H1 (cell line): ENCODE data around the gene PDE5A. TPM values are rescaled to one million over a fixed set of nuclear protein-coding genes. Genes with fewer than 3 reads are reported as not detected.

Experiments
- CTCF ChIA-PET: fragments of 300-600 bp; sonication (Branson Sonifier 250); formaldehyde crosslinking; loops from one replicate; lab custom pipeline; 2021; ENCODE audit not compliant: partially characterized antibody; lab: Charles Lee
- POLR2A ChIA-PET: fragments of 300-600 bp; sonication (Branson Sonifier 250); formaldehyde crosslinking; loops from one replicate; lab custom pipeline; 2021; ENCODE audit warnings: inconsistent platforms; ENCODE audit not compliant: partially characterized antibody; lab: Charles Lee
- DNase-seq, 2 experiments: peaks; one replicate each; pipeline versions ENCODE4 v3.0.0 to v3.0.0-alpha.2; 2010 to 2022; ENCODE audit warnings: low spot score in 2 of 2, low read depth in 1 of 2, mixed read lengths in 1 of 2
- FAIRE-seq: peaks from 2 replicates; lab custom pipeline; 2011; peaks lifted over from hg19 to GRCh38; lab: Jason Lieb, UNC
- H2AFZ ChIP-seq: 2 replicates; pipeline ENCODE4 v1.8.1; 2012; ENCODE audit warnings: low read length, inconsistent platforms
- H2AK5ac ChIP-seq: 2 replicates; pipeline ENCODE4 v1.6.1; 2013; ENCODE audit warnings: low read depth, low read length
- H2BK120ac ChIP-seq: replicated peaks from 2 replicates; pipeline ENCODE3; 2013; ENCODE audit warnings: low read depth, low read length, inconsistent platforms
- H2BK12ac ChIP-seq: 2 replicates; pipeline ENCODE4 v1.6.1; 2013; ENCODE audit warnings: low read depth, low read length
- H2BK15ac ChIP-seq: 2 replicates; pipeline ENCODE4 v1.6.1; 2013; ENCODE audit warnings: low read length
- H2BK20ac ChIP-seq: 2 replicates; pipeline ENCODE4 v1.6.1; 2013; ENCODE audit warnings: low read length
- H2BK5ac ChIP-seq: 2 replicates; pipeline ENCODE4 v1.6.1; 2013; ENCODE audit warnings: low read depth, low read length
- H3K14ac ChIP-seq: 2 replicates; pipeline ENCODE4 v1.6.1; 2013; ENCODE audit warnings: inconsistent platforms; ENCODE audit not compliant: insufficient read length
- H3K18ac ChIP-seq: 2 replicates; pipeline ENCODE4 v1.6.1; 2013; ENCODE audit warnings: low read length; ENCODE audit errors: extremely low read depth
- H3K23ac ChIP-seq: 2 replicates; pipeline ENCODE4 v1.6.1; 2013; ENCODE audit warnings: inconsistent platforms; ENCODE audit not compliant: insufficient read length
- H3K23me2 ChIP-seq: 2 replicates; pipeline ENCODE4 v1.6.1; 2013; ENCODE audit warnings: low read depth, low read length
- H3K27ac ChIP-seq: 2 replicates; pipeline ENCODE4 v1.6.1; 2011; ENCODE audit warnings: low read depth, low read length, inconsistent platforms
- H3K27me3 ChIP-seq, 4 experiments: replicated peaks in 1 of 4; 1 replicate in 1 of 4; 2 replicates in 3 of 4; pipeline versions ENCODE4 v1.6.1 to v1.8.1; 2011 to 2013; ENCODE audit warnings: low read length in 3 of 4, mild to moderate bottlenecking in 3 of 4, inconsistent platforms in 2 of 4, mixed read lengths in 2 of 4, moderate library complexity in 1 of 4; ENCODE audit not compliant: control insufficient read depth in 3 of 4, insufficient read depth in 3 of 4; ENCODE audit errors: extremely low read depth in 1 of 4
- H3K36me3 ChIP-seq, 4 experiments: 2 replicates each; pipeline versions ENCODE4 v1.6.1 to v1.8.1; 2011 to 2013; ENCODE audit warnings: mild to moderate bottlenecking in 4 of 4, low read length in 3 of 4, moderate library complexity in 2 of 4, control low read depth in 1 of 4, inconsistent platforms in 1 of 4; ENCODE audit not compliant: insufficient read depth in 4 of 4, control insufficient read depth in 2 of 4
- H3K4ac ChIP-seq: replicated peaks from 2 replicates; pipeline ENCODE3; 2013; ENCODE audit warnings: low read length, low read depth, mixed read lengths, inconsistent platforms; ENCODE audit not compliant: insufficient read length
- H3K4me1 ChIP-seq, 4 experiments: replicated peaks in 1 of 4; 1 replicate in 1 of 4; 2 replicates in 3 of 4; pipeline versions ENCODE4 v1.6.1 to v1.8.1; 2011 to 2013; ENCODE audit warnings: low read length in 3 of 4, inconsistent platforms in 2 of 4, mixed read lengths in 1 of 4; ENCODE audit not compliant: insufficient read depth in 4 of 4, control insufficient read depth in 3 of 4
- H3K4me2 ChIP-seq, 2 experiments: 2 replicates each; pipeline versions ENCODE4 v1.6.1 to v1.8.1; 2011 to 2013; ENCODE audit warnings: low read depth in 2 of 2, low read length in 2 of 2, control low read depth in 1 of 2, inconsistent platforms in 1 of 2, mild to moderate bottlenecking in 1 of 2; ENCODE audit not compliant: insufficient read depth in 1 of 2
- H3K4me3 ChIP-seq, 4 experiments: fragments of 200-600, 300-600 bp in 1 of 4; sonication (generic), shearing (Covaris generic), sonication (Bioruptor Twin) in 1 of 4; 2 replicates each; pipeline versions ENCODE4 v1.5.1 to v1.8.1; 2011 to 2016; ENCODE audit warnings: low read length in 4 of 4, low read depth in 3 of 4, control low read depth in 2 of 4, inconsistent platforms in 2 of 4, mild to moderate bottlenecking in 2 of 4, mixed read lengths in 1 of 4, moderate library complexity in 1 of 4; ENCODE audit not compliant: insufficient read depth in 2 of 4; ENCODE audit errors: extremely low read depth in 1 of 4
- H3K56ac ChIP-seq: replicated peaks from 2 replicates; pipeline ENCODE3; 2013; ENCODE audit warnings: low read depth, mild to moderate bottlenecking, mixed read lengths, low read length, inconsistent platforms; ENCODE audit not compliant: insufficient read length
- H3K79me1 ChIP-seq: 2 replicates; pipeline ENCODE4 v1.6.1; 2013; ENCODE audit warnings: low read depth, low read length, control low read depth
- H3K79me2 ChIP-seq, 2 experiments: 2 replicates each; pipeline versions ENCODE4 v1.6.1 to v1.8.1; 2012 to 2013; ENCODE audit warnings: low read length in 2 of 2, mild to moderate bottlenecking in 2 of 2, inconsistent platforms in 1 of 2; ENCODE audit not compliant: insufficient read depth in 2 of 2, control insufficient read depth in 1 of 2
- H3K9ac ChIP-seq, 4 experiments: replicated peaks in 1 of 4; 1 replicate in 1 of 4; 2 replicates in 3 of 4; pipeline versions ENCODE4 v1.6.1 to v1.8.1; 2011 to 2013; ENCODE audit warnings: low read depth in 3 of 4, low read length in 3 of 4, control low read depth in 2 of 4, mild to moderate bottlenecking in 2 of 4, moderate library complexity in 2 of 4, inconsistent platforms in 1 of 4; ENCODE audit errors: extremely low read depth in 1 of 4
- H3K9me3 ChIP-seq, 2 experiments: 2 replicates each; pipeline versions ENCODE4 v1.6.1 to v1.8.1; 2012 to 2013; ENCODE audit warnings: mild to moderate bottlenecking in 2 of 2, moderate library complexity in 2 of 2, control low read depth in 1 of 2, inconsistent platforms in 1 of 2, low read depth in 1 of 2, low read length in 1 of 2, mixed read lengths in 1 of 2; ENCODE audit not compliant: insufficient read depth in 2 of 2
- H4K20me1 ChIP-seq, 2 experiments: replicated peaks in 1 of 2; 2 replicates each; pipeline versions ENCODE3 to v1.8.1; 2011 to 2013; ENCODE audit warnings: inconsistent platforms in 2 of 2, low read length in 2 of 2, mild to moderate bottlenecking in 1 of 2; ENCODE audit not compliant: insufficient read depth in 2 of 2, control insufficient read depth in 1 of 2
- H4K5ac ChIP-seq: 2 replicates; pipeline ENCODE4 v1.6.1; 2013; ENCODE audit warnings: low read length, low read depth, mixed read lengths, inconsistent platforms; ENCODE audit not compliant: insufficient read length
- H4K8ac ChIP-seq: 2 replicates; pipeline ENCODE4 v1.8.0; 2013; ENCODE audit warnings: mild to moderate bottlenecking, moderate library complexity, low read length, inconsistent platforms; ENCODE audit not compliant: insufficient read depth; ENCODE audit errors: extremely low read depth
- H4K91ac ChIP-seq: replicated peaks from 2 replicates; pipeline ENCODE3; 2013; ENCODE audit warnings: low read length, mixed read lengths, inconsistent platforms; ENCODE audit not compliant: insufficient read length
- ASH2L ChIP-seq: fragments of 200-600, 300-600 bp; sonication (generic); IDR thresholded peaks from one replicate; pipeline ENCODE4 v1.7.1; 2017; ENCODE audit warnings: low read length
- RAD21 ChIP-seq, 2 experiments: IDR thresholded peaks in 1 of 2; conservative IDR thresholded peaks in 1 of 2; 2 replicates each; pipeline ENCODE4 v1.6.1; 2011; ENCODE audit warnings: low read depth in 2 of 2, low read length in 2 of 2, improper control_type of control experiment in 1 of 2, inconsistent platforms in 1 of 2, mild to moderate bottlenecking in 1 of 2, moderate library complexity in 1 of 2
- RNF2 ChIP-seq: fragments of 200-900, 300-1000 bp; sonication (generic); IDR thresholded peaks from 2 replicates; pipeline ENCODE4 v1.7.1; 2016; ENCODE audit warnings: borderline replicate concordance, low read depth, mild to moderate bottlenecking, antibody characterized with exemption, low read length; ENCODE audit not compliant: poor library complexity, severe bottlenecking; ENCODE audit errors: missing control alignments
- SP4 ChIP-seq: IDR thresholded peaks from 2 replicates; pipeline ENCODE4 v1.6.1; 2012; ENCODE audit warnings: low read length, inconsistent platforms
- SUZ12 ChIP-seq: fragments of 200-600 bp; sonication (generic); IDR thresholded peaks from 2 replicates; pipeline ENCODE4 v1.6.1; 2012; ENCODE audit warnings: mild to moderate bottlenecking, inconsistent platforms, low read length, moderate library complexity, mixed read lengths
- WGBS, 2 experiments: shearing (Covaris generic) in 1 of 2; methylation state at CpG; one replicate each; pipeline versions ENCODE4 v1.1.6 to v1.1.7; 2013 to 2015; ENCODE audit warnings: low lambda C conversion rate in 2 of 2, mixed read lengths in 2 of 2, inconsistent platforms in 1 of 2, low coverage in 1 of 2, missing lambda C conversion rate in 1 of 2; ENCODE audit not compliant: insufficient replicate concordance in 2 of 2, insufficient coverage in 1 of 2, insufficient read length in 1 of 2; ENCODE audit errors: extremely low coverage in 1 of 2, missing lambda C conversion rate in 1 of 2; 5-methylcytosine and 5-hydroxymethylcytosine counted together
- polyA plus RNA-seq, 7 experiments: library from polyadenylated mRNA; depleted of rRNA in 3 of 7; stranded (reverse) in 5 of 7; unstranded in 2 of 7; fragments of >200 nt in 5 of 7; fragments of 200-250 nt in 2 of 7; gene quantifications; 1 replicate in 5 of 7; 2 replicates in 1 of 7; 4 replicates in 1 of 7; pipeline versions ENCODE4 v1.2.1 to v1.2.3, GENCODE V29; 2011 to 2013; ENCODE audit warnings: missing spikeins in 2 of 7, mixed read lengths in 2 of 7
- total RNA-seq: library from RNA; stranded (reverse); fragmentation: NEBNext Ultra II Directional; extraction: Animal tissue kit (Norgen Biotek cat#: 25700); gene quantifications from 2 replicates; pipeline ENCODE4 v1.2.1, GENCODE V29; 2021
- TF ChIP-seq, protein P1 (sequence below): IDR thresholded peaks from 2 replicates; pipeline ENCODE4 v1.6.1; 2011; ENCODE audit warnings: low read length, improper control_type of control experiment
- TF ChIP-seq, protein P2 (sequence below): IDR thresholded peaks from 2 replicates; pipeline ENCODE4 v1.6.1; 2011; ENCODE audit warnings: low read depth, mild to moderate bottlenecking, low read length; ENCODE audit not compliant: insufficient read depth

The PDE5A gene
- total and polyA plus RNA-seq, 2 of the 8 experiments (the other 6 are each of a cell fraction or from before 2014, with no cell fraction given): 5.6 to 32.4 TPM

DNA sequence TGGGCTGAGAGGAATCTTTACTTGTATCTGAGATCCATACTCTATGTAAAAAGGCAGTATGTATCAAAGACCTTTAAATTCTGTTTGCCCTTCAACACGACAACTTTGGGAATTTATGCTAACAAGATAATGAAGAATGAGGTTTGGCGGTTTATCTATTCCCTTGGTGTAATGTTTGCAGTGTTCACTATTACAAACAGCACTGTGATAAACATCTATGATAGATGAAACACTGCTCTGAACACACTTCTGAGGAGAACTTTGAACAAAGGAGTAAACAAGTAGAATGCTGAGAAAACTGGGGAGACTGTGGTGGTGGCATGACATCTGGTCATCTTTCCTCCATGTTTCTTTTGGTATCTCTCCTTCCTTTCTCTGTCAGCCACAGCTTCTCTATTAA is 126.9 kb downstream of the PDE5A start:
- H3K79me2 ChIP-seq: no peaks in the 10 kb centered on the region
- no peak overlapping the region for H2BK120ac ChIP-seq
- no peak overlapping the region for H2BK15ac ChIP-seq
- FAIRE-seq (no peak), DNase-seq (no peak)
- no peaks in the 10 kb centered on the region for H3K27me3 ChIP-seq
- no peak overlapping the region for H3K27ac ChIP-seq
- ChIA-PET POLR2A (no interaction called here), CTCF (no interaction called here)
- 92% methylated on average over 2 of the region's 2 CpGs; no CpG with 5 or more reads in 1 of the 2 experiments for WGBS, 2 experiments
- H4K91ac ChIP-seq: no peak overlapping the region
- no peak overlapping the region for H2BK12ac ChIP-seq
- H2AK5ac ChIP-seq: no peak overlapping the region
- H3K4ac ChIP-seq: no peak overlapping the region
- H3K4me1 ChIP-seq: no peaks in the 10 kb centered on the region
- H4K20me1 ChIP-seq: no peaks in the 10 kb centered on the region
- no peak overlapping the region for H3K56ac ChIP-seq
- H3K36me3 ChIP-seq: peaks cover 0 to 62% (median 26%) of the 10 kb centered on the region in 4 experiments; a peak in 6 of 8 replicates
- H3K23me2 ChIP-seq: no peaks in the 10 kb centered on the region
- H2AFZ ChIP-seq: no peak overlapping the region
- TF ChIP-seq SUZ12: no peak
- TF ChIP-seq, protein P1, sequence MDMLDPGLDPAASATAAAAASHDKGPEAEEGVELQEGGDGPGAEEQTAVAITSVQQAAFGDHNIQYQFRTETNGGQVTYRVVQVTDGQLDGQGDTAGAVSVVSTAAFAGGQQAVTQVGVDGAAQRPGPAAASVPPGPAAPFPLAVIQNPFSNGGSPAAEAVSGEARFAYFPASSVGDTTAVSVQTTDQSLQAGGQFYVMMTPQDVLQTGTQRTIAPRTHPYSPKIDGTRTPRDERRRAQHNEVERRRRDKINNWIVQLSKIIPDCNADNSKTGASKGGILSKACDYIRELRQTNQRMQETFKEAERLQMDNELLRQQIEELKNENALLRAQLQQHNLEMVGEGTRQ: no peak
- TF ChIP-seq RAD21 (IDR thresholded peaks at IDR 0.05 in 1 of 2, conservative IDR thresholded peaks at IDR 0.05 in 1 of 2; ENCODE audit: low read depth in 2 of 2, low read length in 2 of 2): no peak
- TF ChIP-seq ASH2L: no peak
- TF ChIP-seq, protein P2, sequence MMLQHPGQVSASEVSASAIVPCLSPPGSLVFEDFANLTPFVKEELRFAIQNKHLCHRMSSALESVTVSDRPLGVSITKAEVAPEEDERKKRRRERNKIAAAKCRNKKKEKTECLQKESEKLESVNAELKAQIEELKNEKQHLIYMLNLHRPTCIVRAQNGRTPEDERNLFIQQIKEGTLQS: no peak
- no peak for TF ChIP-seq RNF2
- no peak for TF ChIP-seq SP4
- H3K23ac ChIP-seq: no peak overlapping the region
- no peak overlapping the region for H2BK20ac ChIP-seq
- H3K9me3 ChIP-seq: no peaks in the 10 kb centered on the region
- H3K4me3 ChIP-seq: no peak overlapping the region
- H3K18ac ChIP-seq: no peak overlapping the region
- no peaks in the 10 kb centered on the region for H3K79me1 ChIP-seq
- H3K14ac ChIP-seq: no peak overlapping the region
- H4K5ac ChIP-seq: no peak overlapping the region
- no peak overlapping the region for H2BK5ac ChIP-seq
- H3K9ac ChIP-seq: no peak overlapping the region
- H3K4me2 ChIP-seq: no peak overlapping the region
- H4K8ac ChIP-seq: no peak overlapping the region
